HG03108 (cell line): ENCODE measurements around the gene PODN.

Source experiments
- ATAC-seq: cut with Tn5 transposase; IDR thresholded peaks from one replicate; pipeline ENCODE4 v1.9.1; 2021; ENCODE audit warnings: moderate library complexity; ENCODE audit not compliant: unreplicated experiment

Gene PODN

DNA sequence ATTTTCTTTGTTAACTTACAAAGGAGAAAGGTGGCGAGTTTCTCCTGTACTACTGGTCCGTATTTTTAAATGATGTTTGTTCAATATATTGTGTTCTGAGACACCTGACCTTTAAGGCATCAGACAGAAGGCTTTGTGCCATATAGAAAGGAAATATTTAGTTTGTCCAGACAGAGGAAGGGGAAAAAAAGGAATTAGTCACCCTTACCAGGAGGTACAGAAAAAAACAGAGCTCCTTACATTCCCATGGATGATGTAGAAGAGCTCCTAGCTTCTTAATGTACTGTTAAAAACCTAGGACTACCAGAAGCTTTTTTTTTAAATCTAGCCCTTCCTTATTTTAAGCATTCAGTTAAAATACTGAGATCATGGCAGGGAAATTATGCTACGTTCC lies 12.4 kb upstream of the PODN start:
- ATAC-seq = no peak

DNA sequence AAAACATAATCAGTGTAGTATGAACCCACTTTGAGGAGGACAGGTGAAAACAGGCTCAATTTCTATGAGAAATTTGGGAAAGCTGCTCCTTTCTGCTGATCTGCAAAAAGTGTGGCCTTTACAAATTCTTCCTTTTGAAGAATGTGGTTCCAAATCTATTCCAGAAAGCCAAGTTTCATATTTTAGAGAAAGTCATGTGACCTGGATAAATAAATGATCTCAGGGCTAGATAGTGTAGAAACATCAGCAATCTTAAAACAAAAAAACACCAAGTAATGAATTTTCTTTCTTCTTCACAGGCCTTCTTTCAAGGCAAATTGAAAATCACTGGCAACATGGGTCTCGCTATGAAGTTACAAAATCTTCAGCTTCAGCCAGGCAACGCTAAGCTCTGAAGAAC lies 11.7 kb upstream of the PODN start:
- no peak for ATAC-seq

- ATAC-seq = no peak
Observed at GRCh38 chr1:53051676-53052075, 10.3 kb upstream of the PODN start.

DNA sequence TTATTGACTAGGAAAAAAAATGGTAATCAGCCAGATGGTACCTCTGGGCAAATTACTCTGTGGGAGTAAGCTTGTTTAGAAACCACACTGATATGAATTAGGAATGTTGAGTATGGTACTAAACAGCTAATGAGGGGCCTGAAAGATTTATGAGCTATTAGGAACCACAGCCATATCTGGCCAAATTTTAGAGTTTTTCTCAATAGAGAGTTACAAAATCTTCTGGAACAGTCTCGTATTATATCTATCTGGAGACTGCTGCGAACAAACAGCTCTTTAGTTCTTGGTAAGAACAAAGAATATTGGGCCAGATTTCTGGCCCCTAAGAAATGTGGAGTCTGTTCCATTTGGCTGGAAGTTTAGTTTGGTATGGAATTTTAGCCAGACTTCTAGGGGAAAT lies 4.9 kb upstream of the PODN start:
- no peak for ATAC-seq

DNA sequence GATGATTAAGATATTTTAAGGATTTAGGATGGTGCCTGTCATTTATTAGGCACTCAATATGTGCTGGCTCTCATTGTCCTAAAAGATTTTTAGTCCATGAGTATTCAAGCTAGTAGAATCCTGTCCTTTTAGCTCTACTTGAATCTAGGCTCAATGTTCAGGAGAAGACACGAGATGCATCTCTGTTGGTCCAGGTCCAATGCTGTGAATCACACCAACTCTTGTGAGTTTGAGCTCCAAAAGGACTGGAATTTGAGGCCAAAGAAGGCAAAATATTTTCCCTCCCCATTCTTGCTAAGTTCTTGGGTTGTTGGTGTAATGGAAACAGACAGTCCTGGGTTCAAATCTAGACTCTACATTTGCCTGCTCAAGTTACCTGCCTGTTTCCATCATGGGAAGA lies 1.4 kb upstream of the PODN start:
- ATAC-seq = no peak

- no peak for ATAC-seq
Observed at GRCh38 chr1:53061123-53061858, 722 bp upstream of the PODN start.

DNA sequence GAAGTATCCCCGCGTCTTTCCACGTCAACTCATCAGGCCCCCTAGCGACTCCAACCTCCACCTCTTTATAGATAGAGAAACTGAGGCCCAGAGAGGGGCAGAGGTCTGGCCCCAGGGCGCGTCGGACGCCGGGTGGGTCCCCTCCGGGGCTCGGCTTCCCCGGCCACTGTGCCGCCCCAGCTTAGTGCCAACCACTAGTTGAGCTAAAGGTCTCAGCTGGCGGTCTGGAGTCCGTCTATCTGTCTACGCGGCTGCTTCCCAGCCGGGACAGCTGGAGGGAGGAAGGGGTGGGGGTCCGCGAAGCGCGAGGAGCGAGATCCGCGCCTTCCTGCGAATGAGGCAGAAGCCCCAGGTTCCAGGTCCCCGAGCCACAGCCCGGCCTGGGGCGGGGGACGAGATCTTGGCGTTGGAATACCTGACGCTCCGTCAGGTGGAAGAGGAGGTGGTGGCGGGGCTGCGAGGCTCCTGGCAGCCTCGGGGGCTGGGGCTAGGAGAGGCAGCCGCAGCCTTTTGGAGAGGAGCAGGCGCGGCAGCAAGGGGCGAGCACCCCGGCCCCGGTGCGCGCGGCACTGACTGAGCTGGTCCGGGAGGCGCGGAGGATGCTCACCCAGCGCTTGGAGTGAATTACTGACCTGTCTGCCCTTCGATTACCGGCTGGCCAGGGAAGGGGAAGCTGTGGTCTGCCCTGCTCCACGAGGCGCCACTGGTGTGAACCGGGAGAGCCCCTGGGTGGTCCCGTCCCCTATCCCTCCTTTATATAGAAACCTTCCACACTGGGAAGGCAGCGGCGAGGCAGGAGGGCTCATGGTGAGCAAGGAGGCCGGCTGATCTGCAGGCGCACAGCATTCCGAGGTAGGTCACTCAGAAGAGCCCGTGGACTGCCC lies 937 bp downstream of the PODN start:
- ATAC-seq = no peak

GRCh38 chr1:53063744-53064515 lies 1.9 kb downstream of the PODN start:
- no peak for ATAC-seq

DNA sequence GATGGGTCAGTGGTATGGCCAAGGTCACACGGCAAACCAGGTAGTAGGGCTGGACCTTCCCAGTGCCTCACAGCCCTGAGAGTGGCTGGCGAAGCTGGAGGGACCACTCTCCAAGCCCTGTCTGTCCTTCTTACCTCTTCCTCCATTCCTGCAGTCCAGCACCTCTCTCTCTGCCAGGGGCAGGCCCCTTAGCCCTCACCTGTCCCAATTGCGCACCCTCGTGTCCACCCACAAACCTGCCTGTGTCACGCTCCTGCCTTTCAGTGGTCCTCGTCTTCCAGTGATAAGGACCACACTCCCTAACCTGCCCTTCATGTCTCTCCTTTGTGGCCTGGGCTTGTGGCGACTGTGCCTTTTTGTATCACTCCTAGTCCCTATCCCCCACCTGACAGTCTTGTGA lies 3.4 kb downstream of the PODN start:
- no peak for ATAC-seq

GRCh38 chr1:53066488-53066887 lies 4.5 kb downstream of the PODN start:
- no peak for ATAC-seq

- ATAC-seq = no peak
Observed at GRCh38 chr1:53066891-53067738, 5.1 kb downstream of the PODN start.

DNA sequence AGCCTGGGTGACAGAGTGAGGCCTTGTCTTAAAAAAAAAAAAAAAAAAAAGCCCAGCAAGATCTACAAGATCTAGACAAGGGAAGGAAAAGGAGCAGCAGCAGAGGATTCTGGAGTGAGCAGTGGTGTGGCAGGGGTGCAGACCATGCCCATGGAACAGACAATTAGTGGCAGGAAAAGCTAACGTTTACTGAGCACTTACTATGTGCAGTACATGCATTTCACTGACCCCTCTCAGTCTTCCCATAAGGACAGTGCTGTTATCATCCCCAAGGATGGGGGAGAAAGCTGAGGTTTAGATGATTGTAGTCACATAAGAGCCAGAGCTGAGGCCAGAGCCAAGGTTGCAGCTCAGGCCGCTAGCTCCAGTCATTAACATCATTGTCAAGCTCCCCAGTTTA lies 5.9 kb downstream of the PODN start:
- no peak for ATAC-seq

DNA sequence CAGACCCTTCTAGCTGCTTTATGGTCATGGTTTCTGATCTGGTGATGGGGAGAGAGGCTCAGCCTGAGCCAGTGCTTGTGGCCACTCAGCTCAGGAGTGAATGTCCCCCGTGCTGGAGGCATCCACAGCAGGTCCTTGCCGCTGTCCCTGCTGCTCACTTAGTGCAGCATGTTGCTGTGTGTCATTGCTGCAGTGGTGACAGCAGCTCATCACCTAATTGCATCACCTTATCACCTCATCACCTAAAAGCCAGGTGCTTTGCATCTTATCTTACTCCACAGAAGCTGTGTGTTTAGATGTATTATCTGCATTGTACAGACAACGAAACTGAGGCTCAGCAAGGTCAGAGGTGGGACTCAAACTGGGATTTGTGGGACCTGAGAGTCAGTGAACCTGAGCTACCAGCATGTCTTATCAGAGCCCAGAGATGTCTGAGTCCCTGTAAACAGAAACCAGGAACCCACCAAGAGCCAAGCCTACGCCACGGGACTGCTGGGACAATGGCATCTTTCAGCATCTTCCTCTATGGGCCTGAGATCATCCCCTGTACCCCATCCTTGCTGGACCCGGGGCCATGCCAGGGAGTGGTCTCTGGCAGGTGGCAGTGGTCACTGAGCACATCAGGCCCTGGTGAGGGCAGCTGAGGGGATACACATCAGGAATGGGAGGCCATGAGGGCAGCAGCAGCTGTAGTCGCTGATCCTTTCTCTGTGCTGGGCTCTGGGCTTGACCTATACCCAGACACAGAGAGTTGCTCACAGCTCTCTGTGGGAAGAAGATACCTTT lies 6.5 kb downstream of the PODN start:
- ATAC-seq = no peak

- ATAC-seq = no peak
Observed at GRCh38 chr1:53069265-53069662, 7.3 kb downstream of the PODN start.

- ATAC-seq = no peak
Observed at GRCh38 chr1:53069663-53070327, 7.8 kb downstream of the PODN start.

GRCh38 chr1:53070621-53071020 lies 8.6 kb downstream of the PODN start:
- no peak for ATAC-seq

- no peak for ATAC-seq
Observed at GRCh38 chr1:53071167-53071865, 9.3 kb downstream of the PODN start.

DNA sequence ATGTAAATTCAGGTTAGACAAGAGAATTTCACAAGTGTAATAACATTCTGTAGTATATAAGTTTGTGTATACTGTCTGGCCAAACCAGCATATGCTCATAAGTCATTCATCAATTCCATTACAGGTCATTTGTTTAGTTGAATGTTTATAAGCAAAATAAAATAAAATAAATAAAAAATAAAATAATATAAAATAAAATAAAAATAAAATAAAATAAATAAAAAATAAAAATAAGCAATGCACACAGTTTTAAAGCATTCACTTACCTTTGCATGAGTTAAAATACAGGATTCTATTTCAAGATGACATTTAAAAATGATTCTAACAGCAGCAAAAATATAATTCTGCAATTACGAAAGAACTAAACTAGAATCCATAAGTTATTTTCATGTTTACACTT lies 9.9 kb downstream of the PODN start:
- ATAC-seq = no peak

GRCh38 chr1:53073287-53073686 lies 11.3 kb downstream of the PODN start:
- no peak for ATAC-seq
